Bronchial epithelial cell (primary cell): Measurements from ENCODE around the gene OR10A6. TPM values are rescaled to one million over a fixed set of nuclear protein-coding genes. Genes with fewer than 3 reads are reported as not detected.

ENCODE experiments used
- DNase-seq: peaks from one replicate; pipeline ENCODE4 v3.0.0-alpha.2; 2010; ENCODE audit warnings: low read depth
- FAIRE-seq: peaks from 2 replicates; lab custom pipeline; 2011; peaks lifted over from hg19 to GRCh38; lab: Jason Lieb, UNC
- H3K27me3 ChIP-seq: 2 replicates; pipeline ENCODE4 v1.5.1; 2011; ENCODE audit warnings: low read length; ENCODE audit not compliant: control insufficient read depth, insufficient read depth
- H3K36me3 ChIP-seq: 2 replicates; pipeline ENCODE4 v1.5.1; 2011; ENCODE audit warnings: low read length; ENCODE audit not compliant: control insufficient read depth, insufficient read depth
- H3K4me3 ChIP-seq: 2 replicates; pipeline ENCODE4 v1.5.1; 2011; ENCODE audit warnings: mild to moderate bottlenecking, low read depth, low read length, control low read depth
- CTCF ChIP-seq: IDR thresholded peaks from 2 replicates; pipeline ENCODE4 v1.5.1; 2011; ENCODE audit warnings: mild to moderate bottlenecking, moderate library complexity, low read length, control low read depth, inconsistent platforms; ENCODE audit not compliant: insufficient read depth, severe bottlenecking
- total RNA-seq: library from RNA; depleted of rRNA; stranded (reverse); fragments of >200 nt; gene quantifications from 2 replicates; pipeline ENCODE4 v1.2.1, GENCODE V29; 2014

Gene OR10A6
- total RNA-seq, 1 donor from 2014 or later, result not detected

- Histone ChIP-seq H3K4me3 (peak overlapping the region; percentile 2), H3K27me3 (no peaks in the 10 kb centered on the region), H3K36me3 (no peaks in the 10 kb centered on the region)
- peak; percentile 62 for DNase-seq
- peak; percentile 43 for TF ChIP-seq CTCF
- no peak for FAIRE-seq
Measured at GRCh38 chr11:7904917-7905316, 26.2 kb downstream of the OR10A6 start.

- Histone ChIP-seq H3K36me3 (no peaks in the 10 kb centered on the region), H3K4me3 (no peak overlapping the region), H3K27me3 (no peaks in the 10 kb centered on the region)
- DNase-seq (no peak), FAIRE-seq (no peak)
- no peak for TF ChIP-seq CTCF
Measured at GRCh38 chr11:7903940-7904339, 27.1 kb downstream of the OR10A6 start.

- Histone ChIP-seq H3K4me3 (no peak overlapping the region), H3K27me3 (no peaks in the 10 kb centered on the region), H3K36me3 (no peaks in the 10 kb centered on the region)
- FAIRE-seq (no peak), DNase-seq (no peak)
- no peak for TF ChIP-seq CTCF
Measured at GRCh38 chr11:7901319-7901854, 29.7 kb downstream of the OR10A6 start.

- DNase-seq (peak; percentile 41), FAIRE-seq (no peak)
- Histone ChIP-seq H3K4me3 (no peak overlapping the region), H3K36me3 (no peaks in the 10 kb centered on the region), H3K27me3 (no peaks in the 10 kb centered on the region)
- no peak for TF ChIP-seq CTCF
Measured at GRCh38 chr11:7900686-7901085, 30.4 kb downstream of the OR10A6 start.

- no peak for FAIRE-seq
- Histone ChIP-seq H3K36me3 (no peaks in the 10 kb centered on the region), H3K27me3 (no peaks in the 10 kb centered on the region), H3K4me3 (no peak overlapping the region)
- no peak for DNase-seq
- no peak for TF ChIP-seq CTCF
Measured at GRCh38 chr11:7899418-7899817, 31.6 kb downstream of the OR10A6 start.

- Histone ChIP-seq H3K36me3 (no peaks in the 10 kb centered on the region), H3K27me3 (no peaks in the 10 kb centered on the region), H3K4me3 (no peak overlapping the region)
- DNase-seq (no peak), FAIRE-seq (no peak)
- no peak for TF ChIP-seq CTCF
Measured at GRCh38 chr11:7898666-7899283, 32.3 kb downstream of the OR10A6 start.
